GM18511 (cell line): ENCODE measurements around the gene UBE2J1.
"Not testable (repeated sequence)": the region's sequence is repeated elsewhere in the genome, so short reads cannot be mapped to it uniquely, and the experiment has no call there.

Experiments
- ATAC-seq: cut with Tn5 transposase; IDR thresholded peaks from one replicate; pipeline ENCODE4 v1.9.1; 2021; ENCODE audit warnings: mild to moderate bottlenecking, moderate library complexity; ENCODE audit not compliant: unreplicated experiment

Gene UBE2J1

DNA sequence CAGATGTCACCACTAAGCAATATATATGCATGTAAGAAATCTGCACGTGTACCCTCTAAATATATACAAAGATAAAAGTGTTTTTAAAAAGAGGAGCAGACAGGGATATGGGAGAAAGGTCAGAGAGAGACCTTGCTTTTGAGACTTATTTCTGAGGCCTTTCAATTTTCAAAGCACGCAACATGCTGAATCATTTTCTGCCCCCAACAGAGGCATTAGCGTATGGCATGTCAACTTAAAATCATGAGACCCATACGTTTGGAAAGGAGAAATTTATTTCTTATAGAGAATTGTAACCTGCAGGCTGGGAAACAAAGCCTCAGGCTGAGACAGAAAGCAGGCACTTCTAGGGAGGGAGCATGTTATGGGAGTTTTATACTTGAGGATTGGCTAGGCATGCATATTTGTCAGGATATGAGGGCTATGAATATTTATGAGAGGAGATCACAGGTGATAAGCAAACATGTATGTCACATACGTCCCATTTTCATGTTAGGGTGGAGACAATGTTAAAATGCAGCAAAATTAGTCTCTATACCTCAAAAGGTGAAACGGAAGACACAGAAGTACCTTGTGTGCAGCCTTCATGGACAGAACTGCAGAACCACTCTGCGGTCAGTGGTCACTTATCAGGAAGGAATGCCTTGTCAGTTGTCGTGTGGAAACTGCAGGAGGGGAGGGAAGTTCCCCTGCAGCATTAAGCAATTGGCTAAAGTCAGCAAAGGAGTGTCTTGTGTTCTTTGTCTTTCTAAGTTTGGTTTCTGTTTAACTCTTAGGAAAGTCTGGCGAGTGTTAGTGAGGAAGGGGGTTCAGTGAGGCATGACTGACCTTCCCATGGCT, 31.2 kb downstream of the UBE2J1 start:
- ATAC-seq: no peak

DNA sequence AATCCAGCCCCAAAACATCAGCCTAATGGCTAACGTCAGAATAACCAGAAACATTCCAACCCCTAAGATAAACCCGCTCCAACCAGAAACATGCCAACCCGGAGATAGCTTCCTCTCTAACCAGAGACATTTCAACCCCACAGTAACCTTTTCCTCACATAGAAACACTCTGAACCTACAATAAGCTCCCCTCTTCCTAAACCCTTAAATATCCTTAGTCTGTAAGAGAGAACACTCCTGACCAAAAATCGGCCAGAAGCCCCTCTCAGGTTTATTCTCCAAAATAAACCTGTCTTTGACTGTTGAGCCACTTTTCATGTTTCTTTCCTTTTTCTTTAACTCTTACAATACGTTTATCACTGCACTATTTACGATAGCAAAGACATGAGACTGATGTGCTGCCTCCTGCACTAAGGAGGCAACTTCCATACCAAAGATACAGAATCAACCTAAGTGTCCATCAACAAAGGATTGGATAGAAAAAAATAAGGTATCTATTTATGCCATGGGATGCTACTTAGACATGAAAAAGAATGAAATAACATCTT, 32.4 kb downstream of the UBE2J1 start:
- no peak for ATAC-seq

DNA sequence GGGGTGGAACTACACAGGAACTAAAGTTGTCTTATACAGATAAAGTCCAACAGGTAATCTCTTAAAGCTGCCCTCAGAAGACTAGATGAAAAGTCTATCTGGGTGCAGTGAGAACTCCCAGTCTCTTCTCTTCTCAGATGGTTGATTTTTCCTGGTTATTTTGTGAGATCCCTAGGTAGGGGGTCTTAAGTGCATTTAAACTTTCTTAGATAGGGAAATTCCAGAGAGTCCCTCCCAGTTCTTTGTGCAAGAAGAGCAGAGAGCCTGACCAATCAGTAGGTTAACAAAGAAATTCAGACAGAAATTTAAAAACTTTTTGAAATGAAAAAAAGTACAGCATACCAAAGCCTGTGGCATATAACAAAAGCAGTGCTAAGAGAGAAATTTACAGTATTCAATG, 35.5 kb downstream of the UBE2J1 start:
- ATAC-seq: no peak

DNA sequence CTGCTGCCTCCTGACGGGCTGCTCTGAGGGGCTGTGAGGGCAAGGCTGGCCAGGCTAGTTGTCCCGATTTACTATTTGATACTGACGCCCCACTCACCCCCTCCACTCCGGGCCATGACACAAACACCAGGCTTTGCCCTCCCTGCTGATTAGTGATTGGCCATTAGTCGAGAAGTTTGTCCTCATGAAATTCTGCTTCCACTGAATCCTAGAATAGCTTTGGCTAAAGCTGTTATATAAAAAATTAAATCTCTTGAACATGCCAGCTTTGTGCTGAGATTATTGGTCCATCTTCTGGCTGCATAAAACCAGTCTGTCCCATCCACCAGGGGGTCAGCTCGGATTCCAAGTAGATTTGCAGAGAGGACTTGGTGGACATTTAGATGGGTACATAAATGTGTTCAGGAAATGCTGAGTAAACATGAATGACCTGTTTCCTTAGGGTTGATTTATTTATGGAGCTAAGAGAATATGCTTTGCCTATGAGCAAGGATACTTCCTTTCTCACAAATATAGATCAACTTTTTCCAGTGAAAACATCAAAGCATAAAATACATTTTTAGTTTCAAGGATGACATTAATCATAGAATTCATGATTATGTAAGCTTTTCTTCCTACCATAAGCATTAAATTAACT, 37.2 kb downstream of the UBE2J1 start, which contains the start of gene GABRR2:
Gene GABRR2 (minus strand): TSS at position 51 of the 637 bp plus-strand sequence. CDS start 134 bp downstream, outside the sequence.
- no peak for ATAC-seq

DNA sequence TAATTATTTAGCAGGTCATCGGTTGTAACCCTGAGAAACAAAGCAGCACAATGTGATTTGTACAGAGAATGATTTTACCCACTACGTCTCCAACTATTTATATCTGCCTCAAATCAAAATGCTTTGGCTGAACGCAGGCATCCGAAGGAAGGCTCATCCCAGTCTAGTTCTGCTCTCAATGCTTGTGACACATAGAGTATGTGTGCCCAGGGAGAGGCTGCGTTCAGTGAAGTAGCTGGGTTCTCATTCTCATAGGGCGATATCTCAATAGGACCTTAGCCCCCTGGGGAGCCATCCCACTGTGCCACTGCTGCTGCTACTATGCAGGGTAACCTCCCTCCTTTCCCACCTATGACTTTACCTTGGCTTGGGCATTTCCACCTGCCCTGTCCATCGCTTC, 37.8 kb downstream of the UBE2J1 start:
- no peak for ATAC-seq

DNA sequence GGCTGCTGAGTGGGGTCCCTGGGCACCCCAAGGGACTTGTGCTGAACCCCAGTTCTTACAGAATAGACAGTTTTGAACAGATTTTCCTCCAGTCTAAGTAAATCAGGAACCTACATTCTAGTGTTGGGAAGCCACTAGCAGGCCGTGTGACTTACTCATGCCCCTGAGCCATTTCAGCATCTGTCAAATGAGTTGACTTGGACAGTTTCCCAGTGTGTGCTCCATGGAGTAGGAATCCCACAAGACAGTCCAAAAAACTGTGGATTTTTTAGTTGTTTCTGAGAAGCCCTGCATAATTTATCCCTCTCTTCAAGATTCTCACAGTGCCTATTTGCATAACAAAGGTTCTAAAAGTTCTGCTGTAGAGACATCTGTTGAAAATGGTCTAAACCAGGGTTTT, 39.5 kb downstream of the UBE2J1 start:
- ATAC-seq: no peak

DNA sequence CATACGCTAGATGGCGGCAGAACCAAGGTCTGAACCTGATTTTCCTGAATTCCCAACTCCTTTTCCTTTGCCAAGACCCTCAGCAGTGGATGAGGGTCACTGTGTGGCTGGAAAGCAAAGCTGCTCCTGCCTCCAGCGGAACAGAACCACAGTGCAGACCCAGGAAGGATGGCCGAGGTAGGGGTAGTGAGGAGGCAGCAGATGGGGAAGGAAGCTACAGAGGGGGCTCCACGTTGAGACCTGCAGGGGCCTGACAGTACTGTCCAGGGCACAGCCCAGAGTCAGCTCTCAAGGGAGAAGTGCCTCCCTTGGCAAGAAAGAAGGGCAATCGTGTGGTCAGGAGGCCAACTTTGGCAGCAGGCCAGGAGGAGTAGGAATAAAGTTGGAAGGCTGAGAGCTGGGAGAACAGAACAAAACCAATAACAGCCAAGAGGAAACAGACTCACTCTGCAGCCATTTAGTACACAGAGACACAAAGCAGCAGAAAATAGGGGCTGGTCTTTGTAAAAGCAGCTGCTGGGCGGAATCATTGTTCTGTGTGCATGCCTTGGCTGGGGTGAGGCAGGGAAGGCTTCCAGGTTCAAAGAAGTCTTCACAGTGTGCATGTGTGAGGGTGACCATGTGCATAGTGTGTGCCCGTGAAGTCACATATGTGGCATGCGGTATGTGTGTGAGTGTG, 40.5 kb downstream of the UBE2J1 start:
- no peak for ATAC-seq

DNA sequence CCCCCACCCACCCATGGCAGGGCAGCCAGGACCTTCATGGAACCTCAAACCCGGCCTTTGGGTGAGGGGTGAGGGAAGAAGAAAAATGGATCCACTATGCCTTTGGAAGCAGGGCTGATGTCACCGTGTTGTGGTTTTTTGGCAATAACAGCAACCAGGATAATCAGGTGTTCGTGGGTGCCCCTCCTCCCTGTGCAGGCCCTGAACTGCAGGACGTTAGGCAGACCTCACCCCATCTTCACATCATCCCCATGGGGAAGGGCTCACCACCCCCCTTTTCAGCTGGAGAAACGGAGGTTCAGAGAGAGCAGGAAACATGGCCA, 41.0 kb downstream of the UBE2J1 start:
- ATAC-seq: no peak

DNA sequence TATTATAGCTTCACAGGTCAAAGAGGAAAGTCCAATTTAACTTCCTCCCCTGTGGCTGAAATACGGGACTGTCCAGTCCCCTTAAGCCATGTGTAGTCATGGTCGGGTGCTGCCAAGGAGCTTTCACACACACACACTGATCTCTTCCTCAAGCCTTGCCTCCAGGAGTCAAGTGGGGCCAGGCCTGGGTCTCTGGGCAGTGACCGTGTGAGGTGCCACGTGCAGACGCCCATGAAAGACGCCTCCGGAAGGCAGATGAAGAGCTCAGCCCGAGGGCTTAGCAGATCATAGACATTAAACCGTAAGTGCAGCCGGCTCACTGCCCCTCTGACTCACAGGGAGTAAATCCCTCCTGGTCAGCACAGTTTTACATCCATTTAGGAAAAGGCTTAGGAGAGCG, 41.6 kb downstream of the UBE2J1 start:
- no peak for ATAC-seq

DNA sequence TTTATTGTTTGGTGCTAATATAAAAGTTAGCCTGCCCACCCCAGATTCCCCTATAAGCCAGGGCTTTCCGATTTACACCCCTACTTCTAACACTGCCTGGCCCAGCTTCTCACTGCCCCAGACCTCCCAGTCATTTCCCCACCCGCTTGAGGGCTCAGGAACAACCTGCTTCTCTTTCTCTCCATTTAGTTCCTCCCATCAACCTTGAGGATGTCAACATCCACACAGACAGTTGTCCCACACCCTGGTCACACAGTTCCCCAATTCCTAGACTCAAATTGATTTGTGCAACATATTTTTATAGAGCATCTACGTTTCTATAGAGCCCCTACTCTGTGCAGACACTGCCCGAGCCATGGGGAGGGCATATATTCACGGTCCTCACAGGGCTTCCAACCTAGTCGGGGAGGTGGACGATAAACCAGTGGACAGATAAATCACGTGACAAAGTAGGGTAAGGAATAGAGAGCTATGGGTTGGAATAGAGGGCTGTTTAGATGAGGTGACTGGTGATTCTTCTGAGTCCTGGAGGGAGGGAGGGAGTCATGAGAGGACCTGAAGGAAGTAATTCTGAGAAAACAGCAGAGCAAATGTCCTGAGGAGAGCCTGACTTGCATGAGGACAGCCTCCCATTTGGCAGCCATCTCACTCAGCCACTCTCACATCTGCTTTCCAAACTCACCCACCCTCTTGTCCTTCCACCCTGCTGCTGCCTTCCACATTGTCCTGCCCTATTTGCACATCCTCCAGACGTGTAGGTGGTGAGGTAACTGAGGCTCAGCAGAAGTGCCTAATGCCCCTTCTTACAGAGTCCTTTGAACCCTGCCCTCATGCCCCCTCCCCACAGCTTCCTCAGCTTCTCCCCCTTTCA, 43.8 kb downstream of the UBE2J1 start:
- ATAC-seq: no peak

DNA sequence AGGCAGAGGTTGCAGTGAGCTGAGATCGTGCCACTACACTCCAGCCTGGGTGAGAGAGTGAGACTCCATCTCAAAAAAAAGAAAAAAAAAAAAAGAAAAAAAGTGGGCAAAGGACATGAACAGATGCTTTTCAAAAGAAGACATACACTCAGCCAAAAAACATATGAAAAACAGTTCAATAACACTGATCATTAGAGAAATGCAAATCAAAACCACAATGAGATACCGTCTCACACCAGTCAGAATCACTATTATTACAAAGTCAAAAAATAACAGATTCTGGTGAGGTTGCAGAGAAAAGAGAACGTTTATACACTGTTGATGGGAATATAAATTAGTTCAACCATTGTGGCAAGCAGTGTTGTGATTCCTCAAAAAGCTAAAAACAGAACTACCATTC, 48.0 kb downstream of the UBE2J1 start:
- peak; percentile 65 for ATAC-seq

DNA sequence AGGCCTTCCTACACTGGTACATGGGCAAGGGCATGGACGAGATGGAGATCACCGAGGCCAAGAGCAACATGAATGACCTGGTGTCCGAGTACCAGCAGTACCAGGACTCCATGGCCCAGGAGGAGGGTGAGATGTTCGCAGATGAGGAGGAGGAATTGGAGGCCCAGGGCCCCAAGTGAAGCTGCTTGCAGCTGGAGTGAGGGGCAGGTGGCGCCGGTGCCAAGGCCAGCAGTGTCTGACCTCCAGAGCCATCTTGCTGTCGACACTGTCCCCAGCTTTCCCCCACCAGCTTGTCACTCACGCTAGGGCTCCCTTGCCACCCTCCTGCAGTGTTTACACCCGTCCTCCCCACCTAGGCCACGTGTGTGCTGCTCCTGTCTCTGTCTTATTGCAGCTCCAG, 49.6 kb downstream of the UBE2J1 start:
- ATAC-seq: no peak

DNA sequence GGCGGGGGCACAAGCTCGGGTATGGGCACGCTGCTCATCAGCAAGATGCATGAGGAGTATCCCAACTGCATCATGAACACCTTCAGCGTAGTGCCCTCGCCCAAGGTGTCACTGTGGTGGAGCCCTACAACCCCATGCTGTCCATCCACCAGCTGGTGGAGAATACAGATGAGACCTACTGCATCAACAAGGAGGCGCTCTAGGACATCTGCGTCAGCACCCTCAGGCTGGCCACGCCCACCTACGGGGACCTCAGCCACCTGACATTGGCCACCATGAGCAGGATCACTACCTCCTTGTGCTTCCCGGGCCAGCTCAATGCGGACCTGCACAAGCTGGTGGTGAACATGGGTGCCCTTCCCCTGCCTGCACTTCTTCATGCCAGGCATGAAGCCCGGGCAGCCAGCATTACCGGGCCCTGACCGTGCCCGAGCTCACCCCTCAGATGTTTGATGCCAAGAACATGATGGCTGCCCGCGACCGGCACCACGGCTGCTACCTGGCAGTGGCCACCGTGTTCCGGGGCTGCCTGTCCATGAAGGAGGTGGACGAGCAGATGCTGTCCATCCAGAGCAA, 50.2 kb downstream of the UBE2J1 start:
- no peak for ATAC-seq

DNA sequence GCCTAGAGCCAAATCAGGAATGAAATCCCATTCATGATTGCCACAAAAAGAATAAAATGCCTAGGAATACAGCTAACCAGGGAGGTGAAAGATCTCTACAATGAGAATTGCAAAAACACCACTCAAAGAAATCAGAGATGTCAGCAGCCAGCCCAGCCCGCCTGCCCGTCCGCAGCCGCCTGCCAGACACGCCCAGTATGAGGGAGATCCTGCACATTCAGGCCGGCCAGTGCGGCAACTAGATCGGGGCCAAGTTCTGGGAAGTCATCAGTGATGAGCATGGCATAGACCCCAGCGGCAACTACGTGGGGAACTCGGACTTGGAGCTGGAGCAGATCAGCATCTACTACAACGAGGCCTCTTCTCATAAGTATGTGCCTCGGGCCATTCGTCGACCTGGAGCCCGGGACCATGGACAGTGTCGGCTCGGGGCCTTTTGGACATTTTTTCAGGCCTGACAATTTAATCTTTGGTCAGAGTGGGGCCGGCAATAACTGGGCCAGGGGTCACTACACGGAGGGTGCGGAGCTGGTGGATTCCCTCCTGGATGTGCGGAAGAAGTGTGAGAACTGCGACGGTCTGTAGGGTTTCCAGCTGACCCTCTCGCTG, 50.8 kb downstream of the UBE2J1 start:
- ATAC-seq: no peak

DNA sequence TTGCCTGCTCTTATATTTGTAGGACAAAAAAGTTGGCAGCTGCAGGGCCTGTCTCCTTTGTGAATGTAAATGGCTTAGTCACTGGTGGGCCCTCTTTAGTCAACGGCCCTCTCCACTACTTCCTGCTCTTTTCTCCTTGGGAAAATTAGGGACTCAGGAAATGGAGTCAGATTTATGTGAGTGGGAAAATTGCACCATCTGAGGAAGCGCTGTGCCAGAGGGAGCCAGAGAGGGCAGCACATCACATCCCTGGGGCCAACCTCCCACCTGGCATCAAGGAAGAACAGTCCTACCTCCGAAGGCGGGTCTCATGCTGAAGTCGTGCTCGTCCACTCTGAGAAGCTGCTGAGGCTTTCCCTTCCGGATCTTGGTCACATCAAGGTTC, 53.1 kb downstream of the UBE2J1 start:
- ATAC-seq: no peak

DNA sequence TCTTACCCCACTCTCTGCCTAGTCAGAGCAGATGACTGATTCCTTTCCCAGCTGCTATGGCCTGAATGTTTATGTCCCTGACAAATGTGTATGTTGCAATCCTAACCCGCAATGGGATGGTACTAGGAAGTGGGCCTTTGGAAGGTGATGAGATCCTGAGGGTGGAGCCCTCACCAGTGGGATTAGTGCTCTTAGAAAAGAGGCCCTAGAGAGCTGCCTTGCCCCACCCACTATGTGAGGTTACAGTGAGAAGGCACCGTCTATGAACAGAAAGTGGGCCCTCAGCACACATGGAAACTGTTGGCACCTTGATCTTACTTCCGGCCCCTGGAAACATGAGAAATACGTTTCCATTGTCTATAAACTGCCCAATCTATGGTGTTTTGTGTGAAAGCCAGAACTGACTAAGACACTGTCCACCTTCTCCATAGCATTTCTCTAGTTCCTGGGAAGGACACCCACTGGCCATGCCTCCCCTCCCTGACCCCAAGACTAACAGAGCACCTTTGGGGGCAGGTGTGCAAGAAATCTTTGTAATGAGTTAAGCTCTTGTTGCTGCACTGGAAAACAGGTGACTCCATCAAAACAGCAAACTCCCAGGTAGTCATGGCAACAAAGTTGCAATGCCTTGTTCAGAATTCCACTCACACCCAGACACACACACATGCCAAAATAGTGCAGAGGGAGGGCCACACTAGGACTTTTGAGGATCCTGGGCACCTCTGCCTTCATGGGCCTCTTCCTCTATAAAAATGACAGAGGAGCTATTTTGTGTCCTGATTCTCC, 53.6 kb downstream of the UBE2J1 start:
- peak; percentile 36 for ATAC-seq

DNA sequence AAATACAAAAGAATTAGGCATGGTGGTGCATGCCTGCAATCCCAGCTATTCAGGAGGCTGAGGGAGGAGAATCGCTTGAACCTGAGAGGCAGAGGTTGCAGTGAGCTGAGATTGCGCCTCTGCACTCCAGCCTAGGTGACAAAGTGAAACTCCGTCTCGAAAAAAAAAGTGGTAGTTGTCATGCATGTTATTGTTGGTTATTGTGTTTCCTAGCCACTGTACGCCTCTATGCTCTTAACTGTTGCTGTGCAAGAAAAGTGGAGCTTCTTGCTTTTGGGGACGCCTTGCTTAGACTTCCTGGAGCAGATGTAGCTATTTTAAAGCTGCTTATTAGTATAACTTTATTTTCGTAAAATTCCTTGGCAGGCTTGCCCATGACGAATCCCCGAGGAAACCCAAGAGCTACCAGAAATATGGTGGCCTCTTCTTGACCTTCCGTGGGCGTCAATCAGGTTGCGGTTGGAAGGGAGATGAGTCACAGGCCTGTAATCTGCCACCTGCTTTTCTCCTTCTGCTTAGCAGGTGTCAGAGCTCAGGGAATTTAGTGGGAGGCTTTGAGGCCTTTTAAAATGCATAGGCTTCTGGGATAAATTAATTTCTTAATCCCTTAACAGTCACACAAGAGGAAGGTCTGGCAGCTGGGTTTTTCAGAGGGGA, 54.7 kb downstream of the UBE2J1 start:
- ATAC-seq: peak; percentile 98

DNA sequence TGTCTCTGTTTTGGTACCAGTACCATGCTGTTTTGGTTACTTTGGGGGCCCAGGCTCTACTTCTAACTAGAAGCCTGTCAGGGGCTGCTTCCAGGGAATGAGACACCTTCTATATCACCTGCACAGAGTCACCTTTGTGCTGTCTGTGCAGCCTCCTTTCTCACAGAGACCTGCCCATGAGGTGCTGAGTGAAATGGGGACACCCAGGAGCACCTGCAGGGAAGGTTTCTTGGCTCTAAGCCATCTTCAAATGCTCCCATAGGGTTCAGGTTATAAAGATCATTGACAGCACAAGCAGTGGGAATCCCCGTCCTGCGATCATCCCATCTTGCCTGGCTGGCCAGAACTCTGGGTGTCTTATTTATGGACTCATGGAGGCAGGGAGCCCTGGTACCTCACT, 56.5 kb downstream of the UBE2J1 start:
- ATAC-seq: no peak

DNA sequence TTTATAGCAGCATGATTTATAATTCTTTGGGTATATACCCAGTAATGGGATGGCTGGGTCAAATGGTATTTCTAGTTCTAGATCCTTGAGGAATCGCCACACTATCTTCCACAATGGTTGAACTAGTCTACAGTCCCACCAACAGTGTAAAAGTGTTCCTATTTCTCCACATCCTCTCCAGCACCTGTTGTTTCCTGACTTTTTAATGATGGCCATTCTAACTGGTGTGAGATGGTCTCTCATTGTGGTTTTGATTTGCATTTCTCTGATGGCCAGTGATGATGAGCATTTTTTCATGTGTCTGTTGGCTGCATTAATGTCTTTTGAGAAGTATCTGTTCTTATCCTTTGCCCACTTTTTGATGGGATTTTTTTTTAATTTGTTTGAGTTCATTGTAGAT, 57.4 kb downstream of the UBE2J1 start:
- ATAC-seq: not testable (repeated sequence)
